ENCODE data around the gene IMPDH1. TPM values are rescaled to one million over a fixed set of nuclear protein-coding genes. Genes with fewer than 3 reads are reported as not detected.
A peak's percentile ranks its signal among the peaks of the same experiment; 100 is the strongest.
"Not testable (repeated sequence)": the region's sequence is repeated elsewhere in the genome, so short reads cannot be mapped to it uniquely, and the experiment has no call there.

The IMPDH1 gene
- 10 to 100 TPM; 52.9 to 57.7 TPM for total RNA-seq

DNA sequence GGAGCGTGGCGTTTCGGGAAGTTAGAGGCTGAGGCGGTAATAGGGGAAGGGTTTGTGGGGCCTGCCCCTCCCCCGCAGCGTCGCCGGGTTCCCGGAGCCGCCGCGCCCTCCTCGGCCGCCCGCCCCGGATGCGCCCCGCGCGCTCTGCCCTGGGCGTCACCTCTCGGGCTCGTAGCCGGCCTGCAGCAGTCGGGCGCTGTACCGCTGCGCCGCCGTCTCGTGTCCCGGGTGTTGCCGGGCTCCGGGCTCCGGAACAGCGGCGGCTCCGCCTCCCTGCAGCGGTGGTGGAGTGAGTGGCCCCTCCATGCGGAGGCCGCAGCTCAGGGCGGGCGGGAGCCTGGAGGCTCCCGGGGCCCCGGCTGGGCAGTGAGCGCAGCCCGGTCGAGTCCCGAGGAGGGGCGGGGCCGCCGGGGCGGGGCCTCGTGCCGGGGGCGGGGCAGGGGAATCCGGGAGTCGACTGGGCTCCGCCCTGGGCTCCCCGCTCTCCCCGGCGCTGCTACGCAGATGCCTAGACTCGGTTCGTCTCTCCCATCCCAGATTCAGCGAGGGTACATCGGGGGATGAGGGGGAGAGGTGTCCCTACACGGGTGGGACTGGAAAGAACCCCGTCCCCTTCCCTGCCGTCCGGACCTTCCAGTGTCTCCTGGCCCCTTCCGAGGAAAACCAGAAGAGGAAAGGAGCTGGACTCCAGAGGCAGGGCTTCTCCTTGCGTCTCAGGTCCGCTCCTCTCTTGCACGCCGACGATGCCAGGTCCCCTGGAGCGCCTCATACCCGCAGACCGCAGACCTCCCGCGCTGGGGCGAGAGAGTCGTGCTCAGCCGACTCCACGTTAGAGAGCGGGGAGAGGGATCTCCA, at the start of gene IMPDH1:
Gene IMPDH1 (minus strand): TSS at position 387 of the 855 bp plus-strand sequence. CDS start 81 bp downstream, at position 306.
- DNase-seq, result peak; percentile 90
- intact Hi-C loops (cut with micrococcal nuclease), result loop anchor here (1.0 kb wide), 4 partner anchors 15 to 759 kb away; partner anchors contain the start of gene HILPDA
- peaks cover 3% of the 10 kb centered on the region for H3K27me3 Mint-ChIP-seq
- ChIA-PET CTCF (interaction anchor here (1.0 to 11.6 kb wide), 8 partner anchors 12 to 62 kb away, joined by 3 to 144 read pairs (median 4); no protein-coding TSS in a partner anchor), POLR2A (interaction anchor here (1.0 to 1.1 kb wide), 2 partner anchors 45 to 66 kb away, joined by 3 to 4 read pairs; partner anchors contain the start of gene METTL2B)
- no peaks in the 10 kb centered on the region for H3K9me3 Mint-ChIP-seq
- peaks cover 2% of the 10 kb centered on the region for H3K36me3 Mint-ChIP-seq
- H3K27ac Mint-ChIP-seq, result peak within 1 kb of the TSS; percentile 60
- peak within 1 kb of the TSS; percentile 84 for H3K4me3 Mint-ChIP-seq
- peaks cover 27% of the 10 kb centered on the region for H3K4me1 Mint-ChIP-seq (ENCODE audit: low read depth)

DNA sequence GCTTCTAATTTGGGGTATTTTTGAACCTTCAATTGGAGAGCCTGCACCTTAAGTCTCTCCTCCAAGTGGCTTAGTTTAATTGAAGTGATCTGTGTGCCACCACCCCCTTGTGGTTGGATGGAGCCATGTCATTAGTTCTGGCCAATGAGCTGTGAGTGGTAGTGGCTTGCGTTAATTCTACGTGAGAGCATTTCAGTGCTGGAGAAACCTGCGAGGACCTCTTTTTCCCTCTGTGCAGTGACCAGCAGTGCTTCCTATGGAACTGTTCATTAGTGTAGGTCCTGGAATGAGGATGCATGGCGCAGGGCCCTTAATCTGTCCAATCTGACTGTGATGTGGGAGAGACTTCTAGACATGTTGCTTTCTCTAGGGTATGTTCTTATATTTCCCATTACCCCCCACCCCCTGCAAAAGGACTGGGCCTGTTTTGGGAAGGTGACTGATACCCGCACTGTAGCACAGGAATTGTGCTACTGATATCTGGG, 49.7 kb upstream of the IMPDH1 start:
- ChIA-PET POLR2A (interaction anchor here (0.8 kb wide), 1 partner anchor 32 kb away, joined by 7 read pairs; no protein-coding TSS in a partner anchor), CTCF (interaction anchor here (0.6 to 6.5 kb wide), 11 partner anchors 11 to 573 kb away, joined by 3 to 381 read pairs (median 21); partner anchors contain the start of genes IMPDH1 and METTL2B)
- intact Hi-C loops (cut with micrococcal nuclease), result loop anchor here (1.0 to 10.0 kb wide), 7 partner anchors 8 to 807 kb away; partner anchors contain the start of genes ATP6V1F and SND1
- H3K9me3 Mint-ChIP-seq, result no peaks in the 10 kb centered on the region
- H3K27ac Mint-ChIP-seq, result peak overlapping the region; percentile 44
- H3K36me3 Mint-ChIP-seq, result peaks cover 39% of the 10 kb centered on the region
- peak; percentile 75 for DNase-seq
- H3K4me3 Mint-ChIP-seq, result peak overlapping the region; percentile 49
- H3K27me3 Mint-ChIP-seq, result no peaks in the 10 kb centered on the region
- H3K4me1 Mint-ChIP-seq (ENCODE audit: low read depth), result peaks cover 37% of the 10 kb centered on the region

- Mint-ChIP-seq H3K36me3 (peaks cover 38% of the 10 kb centered on the region), H3K4me3 (peak overlapping the region; percentile 96), H3K4me1 (ENCODE audit: low read depth) (peaks cover 41% of the 10 kb centered on the region), H3K9me3 (no peaks in the 10 kb centered on the region), H3K27ac (peak overlapping the region; percentile 90), H3K27me3 (no peaks in the 10 kb centered on the region)
- intact Hi-C loops (cut with micrococcal nuclease), result loop anchor here (1.0 to 10.0 kb wide), 7 partner anchors 8 to 807 kb away; partner anchors contain the start of genes ATP6V1F and SND1
- ChIA-PET CTCF (interaction anchor here (0.6 to 6.5 kb wide), 6 partner anchors 10 to 573 kb away, joined by 3 to 381 read pairs (median 28); partner anchors contain the start of gene METTL2B), POLR2A (no interaction called here)
- DNase-seq, result peak; percentile 59
Measured at GRCh38 chr7:128458956-128459355, 49.2 kb upstream of the IMPDH1 start.

DNA sequence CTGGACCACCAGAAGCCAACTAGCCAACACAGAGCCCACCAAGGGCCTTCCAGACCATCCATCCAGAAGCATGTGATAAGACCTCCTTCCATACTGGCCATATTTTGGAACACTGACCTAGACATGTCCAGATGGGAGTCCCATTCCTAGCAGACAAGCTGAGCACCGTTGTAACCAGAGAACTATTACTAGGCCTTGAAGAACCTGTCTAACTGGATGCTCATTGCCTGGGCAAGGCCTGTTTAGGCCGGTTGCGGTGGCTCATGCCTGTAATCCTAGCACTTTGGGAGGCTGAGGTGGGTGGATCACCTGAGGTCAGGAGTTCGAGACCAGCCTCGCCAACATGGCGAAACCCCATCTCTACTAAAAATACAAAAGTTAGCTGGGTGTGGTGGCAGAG, 47.6 kb upstream of the IMPDH1 start:
- POLR2A ChIA-PET, H3K27ac Mint-ChIP-seq: not testable (repeated sequence)
- CTCF ChIA-PET, result interaction anchor here (6.5 kb wide), 1 partner anchor 31 kb away, joined by 381 read pairs; no protein-coding TSS in a partner anchor

GRCh38 chr7:128456255-128456725, 46.5 kb upstream of the IMPDH1 start:
- H3K27me3 Mint-ChIP-seq, result peaks cover 5% of the 10 kb centered on the region
- no peak for DNase-seq
- H3K4me1 Mint-ChIP-seq (ENCODE audit: low read depth), result peaks cover 57% of the 10 kb centered on the region
- no peaks in the 10 kb centered on the region for H3K9me3 Mint-ChIP-seq
- peak overlapping the region; percentile 86 for H3K27ac Mint-ChIP-seq
- H3K36me3 Mint-ChIP-seq, result peaks cover 33% of the 10 kb centered on the region
- ChIA-PET CTCF (interaction anchor here (1.5 to 1.8 kb wide), 3 partner anchors 12 to 30 kb away, joined by 3 to 26 read pairs (median 10); no protein-coding TSS in a partner anchor), POLR2A (no interaction called here)
- H3K4me3 Mint-ChIP-seq, result peak overlapping the region; percentile 96
- intact Hi-C loops (cut with micrococcal nuclease), result loop anchor here (5.0 to 10.0 kb wide), 2 partner anchors 409 to 804 kb away; partner anchors contain the start of genes ATP6V1F and SND1

More for the DNA sequence above, 47.6 kb upstream of the IMPDH1 start:
- Mint-ChIP-seq H3K36me3 (peaks cover 33% of the 10 kb centered on the region), H3K4me1 (ENCODE audit: low read depth) (peaks cover 46% of the 10 kb centered on the region), H3K4me3 (peak overlapping the region; percentile 96)
- not testable (repeated sequence) for H3K9me3 Mint-ChIP-seq, DNase-seq, H3K27me3 Mint-ChIP-seq
- intact Hi-C loops (cut with micrococcal nuclease), result loop anchor here (5.0 to 10.0 kb wide), 2 partner anchors 407 to 805 kb away; partner anchors contain the start of genes ATP6V1F and SND1

- Mint-ChIP-seq H3K36me3 (peaks cover 33% of the 10 kb centered on the region), H3K27me3 (peaks cover 5% of the 10 kb centered on the region), H3K4me1 (ENCODE audit: low read depth) (peaks cover 62% of the 10 kb centered on the region), H3K4me3 (peak within 1 kb of the TSS; percentile 96), H3K27ac (peak within 1 kb of the TSS; percentile 95), H3K9me3 (no peaks in the 10 kb centered on the region)
- peak; percentile 97 for DNase-seq
- ChIA-PET CTCF (interaction anchor here (0.6 to 1.8 kb wide), 9 partner anchors 11 to 471 kb away, joined by 3 to 26 read pairs (median 3); partner anchors contain the start of gene RBM28), POLR2A (interaction anchor here (0.8 to 1.3 kb wide), 4 partner anchors 10 to 45 kb away, joined by 3 to 4 read pairs (median 3); no protein-coding TSS in a partner anchor)
- intact Hi-C loops (cut with micrococcal nuclease), result loop anchor here (1.0 to 10.0 kb wide), 4 partner anchors 21 to 803 kb away; partner anchors contain the start of genes ATP6V1F, IMPDH1, METTL2B and SND1
Measured at GRCh38 chr7:128455543-128456254, 45.9 kb upstream of the IMPDH1 start, which contains the start of gene HILPDA. Gene HILPDA, plus strand, starts transcription at chr7:128455878. Its CDS starts 1,391 bp downstream, at chr7:128457269.

GRCh38 chr7:128454808-128455542, 45.2 kb upstream of the IMPDH1 start:
- Mint-ChIP-seq H3K27ac (peak overlapping the region; percentile 95), H3K9me3 (no peaks in the 10 kb centered on the region), H3K36me3 (peaks cover 30% of the 10 kb centered on the region), H3K4me3 (peak overlapping the region; percentile 96), H3K4me1 (ENCODE audit: low read depth) (peaks cover 68% of the 10 kb centered on the region), H3K27me3 (peaks cover 5% of the 10 kb centered on the region)
- no peak for DNase-seq
- ChIA-PET POLR2A (interaction anchor here (0.8 to 1.3 kb wide), 4 partner anchors 9 to 45 kb away, joined by 3 to 4 read pairs (median 3); no protein-coding TSS in a partner anchor), CTCF (interaction anchor here (0.6 to 1.8 kb wide), 9 partner anchors 10 to 472 kb away, joined by 3 to 26 read pairs (median 3); partner anchors contain the start of gene RBM28)
- intact Hi-C loops (cut with micrococcal nuclease), result loop anchor here (1.0 to 10.0 kb wide), 4 partner anchors 22 to 803 kb away; partner anchors contain the start of genes ATP6V1F, IMPDH1, METTL2B and SND1

GRCh38 chr7:128453836-128454804, 44.3 kb upstream of the IMPDH1 start:
- ChIA-PET CTCF (interaction anchor here (0.6 to 3.8 kb wide), 8 partner anchors 10 to 106 kb away, joined by 3 to 56 read pairs (median 4); no protein-coding TSS in a partner anchor), POLR2A (interaction anchor here (1.2 kb wide), 1 partner anchor 10 kb away, joined by 3 read pairs; no protein-coding TSS in a partner anchor)
- Mint-ChIP-seq H3K27me3 (peaks cover 5% of the 10 kb centered on the region), H3K4me1 (ENCODE audit: low read depth) (peaks cover 59% of the 10 kb centered on the region), H3K4me3 (no peak overlapping the region), H3K27ac (peak overlapping the region; percentile 18), H3K36me3 (peaks cover 24% of the 10 kb centered on the region), H3K9me3 (no peaks in the 10 kb centered on the region)
- DNase-seq, result no peak
- intact Hi-C loops (cut with micrococcal nuclease), result loop anchor here (2.0 to 10.0 kb wide), 2 partner anchors 23 to 411 kb away; partner anchors contain the start of genes ATP6V1F and METTL2B

DNA sequence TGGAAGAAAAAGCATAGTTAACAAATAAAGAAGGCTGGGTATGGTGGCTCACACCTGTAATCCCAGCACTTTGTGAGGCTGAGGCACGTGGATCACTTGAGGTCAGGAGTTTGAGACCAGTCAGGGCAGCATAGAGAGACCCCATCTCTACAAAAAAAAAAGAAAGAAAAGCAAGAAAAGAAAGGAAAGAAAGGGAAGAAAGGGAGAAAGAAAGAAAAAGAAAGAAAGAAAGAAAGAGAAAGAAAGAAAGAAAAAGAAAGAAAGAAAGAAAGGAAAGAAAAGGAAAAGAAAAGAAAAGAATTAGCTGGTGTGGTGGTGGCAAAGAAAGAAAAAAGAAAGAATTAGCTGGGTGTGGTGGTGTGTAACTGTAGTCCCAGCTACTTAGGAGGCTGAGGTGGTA, 42.8 kb upstream of the IMPDH1 start:
- H3K4me3 Mint-ChIP-seq, result no peak overlapping the region
- H3K27me3 Mint-ChIP-seq, result peaks cover 5% of the 10 kb centered on the region
- intact Hi-C loops (cut with micrococcal nuclease), result loop anchor here (10.0 kb wide), 1 partner anchor 412 kb away; the partner anchor contains the start of gene ATP6V1F
- peaks cover 14% of the 10 kb centered on the region for H3K36me3 Mint-ChIP-seq
- H3K27ac Mint-ChIP-seq, result no peak overlapping the region
- DNase-seq, result no peak
- ChIA-PET CTCF (interaction anchor here (1.5 to 3.8 kb wide), 3 partner anchors 9 to 54 kb away, joined by 4 to 56 read pairs (median 7); no protein-coding TSS in a partner anchor), POLR2A (interaction anchor here (0.8 kb wide), 1 partner anchor 11 kb away, joined by 3 read pairs; no protein-coding TSS in a partner anchor)
- H3K4me1 Mint-ChIP-seq (ENCODE audit: low read depth), result peaks cover 53% of the 10 kb centered on the region
- no peaks in the 10 kb centered on the region for H3K9me3 Mint-ChIP-seq
